SK-N-SH treated with all-trans-retinoic acid at 6 μM for 48 hours (cell line): Measurements from ENCODE around the gene APLP1.

Source experiments
- ARNTL ChIP-seq: fragments of 450-650 bp; formaldehyde crosslinking; IDR thresholded peaks from 2 replicates; pipeline ENCODE4 v1.5.0; 2020; ENCODE audit warnings: low read depth, mild to moderate bottlenecking, moderate library complexity, borderline replicate concordance
- GLIS3 ChIP-seq: fragments of 250-450 bp; sonication (Bioruptor Pico); IDR thresholded peaks from 2 replicates; pipeline ENCODE4 v1.5.0; 2020; ENCODE audit warnings: mild to moderate bottlenecking, moderate library complexity
- ISL1 ChIP-seq: fragments of 250-450 bp; sonication (Bioruptor Pico); IDR thresholded peaks from 2 replicates; pipeline ENCODE4 v2.1.2; 2022; ENCODE audit warnings: mild to moderate bottlenecking, moderate library complexity
- RARB ChIP-seq: fragments of 250-450 bp; sonication (Bioruptor Pico); IDR thresholded peaks from 2 replicates; pipeline ENCODE4 v1.8.0; 2021; ENCODE audit warnings: mild to moderate bottlenecking, moderate library complexity
- TOX ChIP-seq: fragments of 250-450 bp; sonication (Bioruptor Pico); IDR thresholded peaks from 2 replicates; pipeline ENCODE4 v1.8.0; 2021; ENCODE audit warnings: mild to moderate bottlenecking, moderate library complexity, borderline replicate concordance
- ZC3H10 ChIP-seq: fragments of 250-450 bp; sonication (Bioruptor Pico); IDR thresholded peaks from 2 replicates; pipeline ENCODE4 v1.5.1; 2021; ENCODE audit warnings: mild to moderate bottlenecking, moderate library complexity
- ZFP3 ChIP-seq: fragments of 250-450 bp; sonication (Bioruptor Pico); IDR thresholded peaks from 2 replicates; pipeline ENCODE4 v1.5.0; 2020; ENCODE audit warnings: mild to moderate bottlenecking, moderate library complexity
- ZFP30 ChIP-seq: fragments of 450-650 bp; formaldehyde crosslinking; IDR thresholded peaks from 2 replicates; pipeline ENCODE4 v1.5.0; 2022; ENCODE audit warnings: mild to moderate bottlenecking, moderate library complexity
- ZNF565 ChIP-seq: fragments of 450-650 bp; formaldehyde crosslinking; conservative IDR thresholded peaks from 2 replicates; pipeline ENCODE4 v1.5.0; 2020; ENCODE audit warnings: low read depth, mild to moderate bottlenecking, moderate library complexity
- ZNF8 ChIP-seq: fragments of 450-650 bp; formaldehyde crosslinking; IDR thresholded peaks from 2 replicates; pipeline ENCODE4 v1.5.0; 2020; ENCODE audit warnings: mild to moderate bottlenecking, moderate library complexity
- TF ChIP-seq, protein P1 (sequence below): fragments of 250-450 bp; sonication (Bioruptor Pico); IDR thresholded peaks from 2 replicates; pipeline ENCODE4 v1.8.0; 2020; ENCODE audit warnings: mild to moderate bottlenecking, moderate library complexity, borderline replicate concordance
- TF ChIP-seq, protein P2 (sequence below): fragments of 250-450 bp; sonication (Bioruptor Pico); IDR thresholded peaks from 2 replicates; pipeline ENCODE4 v1.5.0; 2020; ENCODE audit warnings: mild to moderate bottlenecking, moderate library complexity

- no peak for TF ChIP-seq RARB (CRISPR knock-in tag)
- TF ChIP-seq TOX (CRISPR knock-in tag) = no peak
- TF ChIP-seq ZC3H10 (CRISPR knock-in tag) = no peak
- TF ChIP-seq ZFP3 = no peak
- no peak for TF ChIP-seq ZFP30
- TF ChIP-seq ZNF8 (CRISPR knock-in tag) = no peak
- TF ChIP-seq GLIS3 (CRISPR knock-in tag) = no peak
- no peak for TF ChIP-seq ZNF565 (CRISPR knock-in tag)
- TF ChIP-seq ARNTL (CRISPR knock-in tag) = no peak
- TF ChIP-seq, protein P1, sequence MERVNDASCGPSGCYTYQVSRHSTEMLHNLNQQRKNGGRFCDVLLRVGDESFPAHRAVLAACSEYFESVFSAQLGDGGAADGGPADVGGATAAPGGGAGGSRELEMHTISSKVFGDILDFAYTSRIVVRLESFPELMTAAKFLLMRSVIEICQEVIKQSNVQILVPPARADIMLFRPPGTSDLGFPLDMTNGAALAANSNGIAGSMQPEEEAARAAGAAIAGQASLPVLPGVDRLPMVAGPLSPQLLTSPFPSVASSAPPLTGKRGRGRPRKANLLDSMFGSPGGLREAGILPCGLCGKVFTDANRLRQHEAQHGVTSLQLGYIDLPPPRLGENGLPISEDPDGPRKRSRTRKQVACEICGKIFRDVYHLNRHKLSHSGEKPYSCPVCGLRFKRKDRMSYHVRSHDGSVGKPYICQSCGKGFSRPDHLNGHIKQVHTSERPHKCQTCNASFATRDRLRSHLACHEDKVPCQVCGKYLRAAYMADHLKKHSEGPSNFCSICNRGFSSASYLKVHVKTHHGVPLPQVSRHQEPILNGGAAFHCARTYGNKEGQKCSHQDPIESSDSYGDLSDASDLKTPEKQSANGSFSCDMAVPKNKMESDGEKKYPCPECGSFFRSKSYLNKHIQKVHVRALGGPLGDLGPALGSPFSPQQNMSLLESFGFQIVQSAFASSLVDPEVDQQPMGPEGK (CRISPR knock-in tag) = no peak
- TF ChIP-seq ISL1 (CRISPR knock-in tag) = no peak
- TF ChIP-seq, protein P2, sequence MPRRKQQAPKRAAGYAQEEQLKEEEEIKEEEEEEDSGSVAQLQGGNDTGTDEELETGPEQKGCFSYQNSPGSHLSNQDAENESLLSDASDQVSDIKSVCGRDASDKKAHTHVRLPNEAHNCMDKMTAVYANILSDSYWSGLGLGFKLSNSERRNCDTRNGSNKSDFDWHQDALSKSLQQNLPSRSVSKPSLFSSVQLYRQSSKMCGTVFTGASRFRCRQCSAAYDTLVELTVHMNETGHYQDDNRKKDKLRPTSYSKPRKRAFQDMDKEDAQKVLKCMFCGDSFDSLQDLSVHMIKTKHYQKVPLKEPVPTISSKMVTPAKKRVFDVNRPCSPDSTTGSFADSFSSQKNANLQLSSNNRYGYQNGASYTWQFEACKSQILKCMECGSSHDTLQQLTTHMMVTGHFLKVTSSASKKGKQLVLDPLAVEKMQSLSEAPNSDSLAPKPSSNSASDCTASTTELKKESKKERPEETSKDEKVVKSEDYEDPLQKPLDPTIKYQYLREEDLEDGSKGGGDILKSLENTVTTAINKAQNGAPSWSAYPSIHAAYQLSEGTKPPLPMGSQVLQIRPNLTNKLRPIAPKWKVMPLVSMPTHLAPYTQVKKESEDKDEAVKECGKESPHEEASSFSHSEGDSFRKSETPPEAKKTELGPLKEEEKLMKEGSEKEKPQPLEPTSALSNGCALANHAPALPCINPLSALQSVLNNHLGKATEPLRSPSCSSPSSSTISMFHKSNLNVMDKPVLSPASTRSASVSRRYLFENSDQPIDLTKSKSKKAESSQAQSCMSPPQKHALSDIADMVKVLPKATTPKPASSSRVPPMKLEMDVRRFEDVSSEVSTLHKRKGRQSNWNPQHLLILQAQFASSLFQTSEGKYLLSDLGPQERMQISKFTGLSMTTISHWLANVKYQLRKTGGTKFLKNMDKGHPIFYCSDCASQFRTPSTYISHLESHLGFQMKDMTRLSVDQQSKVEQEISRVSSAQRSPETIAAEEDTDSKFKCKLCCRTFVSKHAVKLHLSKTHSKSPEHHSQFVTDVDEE = no peak
These were observed 1.2 kb downstream of the APLP1 start for GRCh38 chr19:35869327-35870123.
